Neuronal stem cell (in vitro differentiated cells): Measurements from ENCODE around the gene IL15.

Experiments used
- DNase-seq: peaks from one replicate; pipeline ENCODE4 v3.0.0-alpha.2; 2013; ENCODE audit warnings: low spot score
- H2AFZ ChIP-seq: one replicate; pipeline ENCODE4 v1.6.1; 2013; ENCODE audit warnings: mild to moderate bottlenecking, low read length, inconsistent platforms
- H2AK5ac ChIP-seq: 2 replicates; pipeline ENCODE4 v1.6.1; 2013; ENCODE audit warnings: low read depth, mild to moderate bottlenecking, inconsistent platforms, low read length, moderate library complexity, mixed read lengths
- H2BK120ac ChIP-seq: 2 replicates; pipeline ENCODE4 v1.6.1; 2013; ENCODE audit warnings: low read depth, mild to moderate bottlenecking, inconsistent platforms, low read length, moderate library complexity, mixed read lengths
- H2BK12ac ChIP-seq: one replicate; pipeline ENCODE4 v1.6.1; 2013; ENCODE audit warnings: low read length, inconsistent platforms
- H2BK15ac ChIP-seq: 2 replicates; pipeline ENCODE4 v1.6.1; 2013; ENCODE audit warnings: mild to moderate bottlenecking, low read length, inconsistent platforms, mixed read lengths
- H2BK5ac ChIP-seq: one replicate; pipeline ENCODE4 v1.6.1; 2013; ENCODE audit warnings: inconsistent platforms, mild to moderate bottlenecking, low read length, moderate library complexity
- H3K14ac ChIP-seq: one replicate; pipeline ENCODE4 v1.6.1; 2013; ENCODE audit warnings: low read length, inconsistent platforms
- H3K18ac ChIP-seq: 2 replicates; pipeline ENCODE4 v1.6.1; 2013; ENCODE audit warnings: low read length, inconsistent platforms
- H3K23ac ChIP-seq: 2 replicates; pipeline ENCODE4 v1.6.1; 2013; ENCODE audit warnings: low read depth, mild to moderate bottlenecking, mixed read lengths, low read length, inconsistent platforms; ENCODE audit not compliant: poor library complexity
- H3K27ac ChIP-seq: replicated peaks from 3 replicates; pipeline ENCODE4 v1.5.1; 2013; ENCODE audit warnings: low read length, inconsistent platforms
- H3K27me3 ChIP-seq, 3 experiments: 2 replicates each; pipeline ENCODE4 v1.6.1; 2013; ENCODE audit warnings: low read length in 3 of 3, mild to moderate bottlenecking in 2 of 3, inconsistent platforms in 1 of 3, low read depth in 1 of 3, mixed read lengths in 1 of 3, moderate library complexity in 1 of 3; ENCODE audit not compliant: control insufficient read depth in 3 of 3, insufficient read depth in 3 of 3
- H3K36me3 ChIP-seq, 2 donors: replicated peaks in 1 of 2; 2 replicates each; pipeline ENCODE4 v1.6.1; 2013; ENCODE audit warnings: low read length in 2 of 2; ENCODE audit not compliant: control insufficient read depth in 2 of 2, insufficient read depth in 2 of 2
- H3K4ac ChIP-seq: 2 replicates; pipeline ENCODE4 v1.6.1; 2013; ENCODE audit warnings: inconsistent platforms, mild to moderate bottlenecking, low read length, moderate library complexity
- H3K4me1 ChIP-seq, 2 donors: 1 replicate in 1 of 2; 2 replicates in 1 of 2; pipeline ENCODE4 v1.6.1; 2013; ENCODE audit warnings: low read length in 2 of 2, low read depth in 1 of 2; ENCODE audit not compliant: control insufficient read depth in 2 of 2, insufficient read depth in 1 of 2
- H3K4me2 ChIP-seq: one replicate; pipeline ENCODE4 v1.6.1; 2013; ENCODE audit warnings: mild to moderate bottlenecking, low read length, inconsistent platforms; ENCODE audit not compliant: insufficient read depth, poor library complexity, severe bottlenecking
- H3K4me3 ChIP-seq, 2 donors: 2 replicates each; pipeline ENCODE4 v1.5.1; 2013; ENCODE audit warnings: low read length in 2 of 2, mild to moderate bottlenecking in 2 of 2, inconsistent platforms in 1 of 2, moderate library complexity in 1 of 2
- H3K79me1 ChIP-seq: one replicate; pipeline ENCODE4 v1.6.1; 2013; ENCODE audit warnings: low read depth, mild to moderate bottlenecking, inconsistent platforms, low read length, moderate library complexity
- H3K9ac ChIP-seq: one replicate; pipeline ENCODE4 v1.6.1; 2013; ENCODE audit warnings: mild to moderate bottlenecking, low read depth, low read length, inconsistent platforms; ENCODE audit not compliant: poor library complexity
- H3K9me3 ChIP-seq, 2 donors: replicated peaks in 1 of 2; 2 replicates each; pipeline versions ENCODE3 to v1.6.1; 2013; ENCODE audit warnings: low read length in 2 of 2, mild to moderate bottlenecking in 2 of 2, inconsistent platforms in 1 of 2, low read depth in 1 of 2, mixed read lengths in 1 of 2, moderate library complexity in 1 of 2; ENCODE audit not compliant: control insufficient read depth in 2 of 2, insufficient read depth in 1 of 2
- H4K8ac ChIP-seq: one replicate; pipeline ENCODE4 v1.6.1; 2013; ENCODE audit warnings: low read depth, mild to moderate bottlenecking, inconsistent platforms, low read length, moderate library complexity
- H4K91ac ChIP-seq: one replicate; pipeline ENCODE4 v1.6.1; 2013; ENCODE audit warnings: low read length, low read depth, mild to moderate bottlenecking, inconsistent platforms; ENCODE audit not compliant: poor library complexity

Gene IL15

GRCh38 chr4:141721174-141721573, 84.8 kb downstream of the IL15 start:
- Histone ChIP-seq H4K91ac (no peak overlapping the region), H2AK5ac (no peak overlapping the region), H3K9me3 (no peaks in the 10 kb centered on the region), H3K27me3 (no peaks in the 10 kb centered on the region), H3K23ac (no peak overlapping the region), H3K79me1 (no peaks in the 10 kb centered on the region), H3K4me3 (no peak overlapping the region), H3K4me2 (no peak overlapping the region), H3K4me1 (no peaks in the 10 kb centered on the region), H3K4ac (no peak overlapping the region), H3K18ac (no peak overlapping the region), H2BK120ac (no peak overlapping the region), H2BK15ac (no peak overlapping the region), H4K8ac (no peak overlapping the region), H2BK5ac (no peak overlapping the region), H2AFZ (no peak overlapping the region), H3K9ac (no peak overlapping the region), H3K14ac (no peak overlapping the region), H2BK12ac (no peak overlapping the region), H3K36me3 (no peaks in the 10 kb centered on the region), H3K27ac (no peak overlapping the region)
- DNase-seq, result no peak

GRCh38 chr4:141724646-141725045, 88.3 kb downstream of the IL15 start:
- Histone ChIP-seq H3K36me3 (no peaks in the 10 kb centered on the region), H2AFZ (no peak overlapping the region), H4K8ac (no peak overlapping the region), H3K9me3 (no peaks in the 10 kb centered on the region), H3K9ac (no peak overlapping the region), H3K79me1 (no peaks in the 10 kb centered on the region), H3K18ac (no peak overlapping the region), H3K4ac (no peak overlapping the region), H3K27ac (no peak overlapping the region), H3K4me3 (no peak overlapping the region), H2BK5ac (no peak overlapping the region), H3K4me2 (no peak overlapping the region), H2BK120ac (no peak overlapping the region), H2AK5ac (no peak overlapping the region), H3K4me1 (no peaks in the 10 kb centered on the region), H2BK15ac (no peak overlapping the region), H2BK12ac (no peak overlapping the region), H3K27me3 (no peaks in the 10 kb centered on the region), H3K23ac (no peak overlapping the region), H4K91ac (no peak overlapping the region), H3K14ac (no peak overlapping the region)
- DNase-seq, result no peak

GRCh38 chr4:141727420-141727819, 91.0 kb downstream of the IL15 start:
- no peak overlapping the region for H2AK5ac ChIP-seq
- no peak overlapping the region for H3K4me3 ChIP-seq
- no peak overlapping the region for H4K8ac ChIP-seq
- H3K4me1 ChIP-seq, result no peaks in the 10 kb centered on the region
- no peak overlapping the region for H3K4me2 ChIP-seq
- no peak overlapping the region for H3K27ac ChIP-seq
- H2AFZ ChIP-seq, result no peak overlapping the region
- H3K79me1 ChIP-seq, result no peaks in the 10 kb centered on the region
- H2BK12ac ChIP-seq, result no peak overlapping the region
- H3K18ac ChIP-seq, result no peak overlapping the region
- H2BK5ac ChIP-seq, result no peak overlapping the region
- no peak overlapping the region for H4K91ac ChIP-seq
- H3K14ac ChIP-seq, result no peak overlapping the region
- H3K4ac ChIP-seq, result no peak overlapping the region
- no peaks in the 10 kb centered on the region for H3K9me3 ChIP-seq
- DNase-seq, result no peak
- no peak overlapping the region for H2BK15ac ChIP-seq
- no peak overlapping the region for H3K23ac ChIP-seq
- no peaks in the 10 kb centered on the region for H3K36me3 ChIP-seq
- no peaks in the 10 kb centered on the region for H3K27me3 ChIP-seq
- no peak overlapping the region for H2BK120ac ChIP-seq
- no peak overlapping the region for H3K9ac ChIP-seq

- Histone ChIP-seq H3K9me3 (no peaks in the 10 kb centered on the region), H3K9ac (no peak overlapping the region), H2BK120ac (no peak overlapping the region), H3K27me3 (no peaks in the 10 kb centered on the region), H3K4ac (no peak overlapping the region), H3K27ac (no peak overlapping the region), H3K18ac (no peak overlapping the region), H3K36me3 (no peaks in the 10 kb centered on the region), H3K79me1 (no peaks in the 10 kb centered on the region), H3K4me1 (no peaks in the 10 kb centered on the region), H3K4me2 (no peak overlapping the region), H2BK15ac (no peak overlapping the region), H2AFZ (no peak overlapping the region), H4K91ac (no peak overlapping the region), H3K14ac (no peak overlapping the region), H4K8ac (no peak overlapping the region), H3K23ac (no peak overlapping the region), H2AK5ac (no peak overlapping the region), H2BK5ac (no peak overlapping the region), H3K4me3 (no peak overlapping the region), H2BK12ac (no peak overlapping the region)
- DNase-seq, result no peak
These were observed 94.4 kb downstream of the IL15 start for GRCh38 chr4:141730805-141731204.
